IMR-90 (cell line): ENCODE results near the gene PDE6B. TPM values are rescaled to one million over a fixed set of nuclear protein-coding genes. Genes with fewer than 3 reads are reported as not detected.

Source experiments
- ATAC-seq: fragments of 200-7000 bp; cut with Tn5 transposase; 2 replicates; pipeline ENCODE4 v1.9.1; 2020; ENCODE audit warnings: low read depth, mild to moderate bottlenecking, moderate library complexity
- BruUV-seq: library from RNA; stranded (reverse); fragments of 400-500 nt; replicated peaks from 2 replicates; lab custom pipeline; 2021; lab: Mats Ljungman, UMichigan
- CTCF ChIA-PET: fragments of 300-600 bp; formaldehyde crosslinking; extraction: SDS; loops from one replicate; lab custom pipeline; 2021; ENCODE audit warnings: antibody characterized with exemption; lab: Yijun Ruan, JAX
- POLR2A ChIA-PET: fragments of 300-600 bp; sonication (Branson Sonifier 250); formaldehyde crosslinking; loops from one replicate; lab custom pipeline; 2022; ENCODE audit warnings: antibody characterized with exemption; ENCODE audit not compliant: unreplicated experiment; lab: Charles Lee
- DNase-seq: peaks from one replicate; pipeline ENCODE4 v3.0.0; 2013
- H2AFZ ChIP-seq: replicated peaks from 2 replicates; pipeline ENCODE3; 2013; ENCODE audit warnings: low read length, mild to moderate bottlenecking; ENCODE audit not compliant: poor library complexity
- H2AK5ac ChIP-seq: 2 replicates; pipeline ENCODE4 v1.6.1; 2013; ENCODE audit warnings: low read depth, low read length, inconsistent platforms
- H2AK9ac ChIP-seq: replicated peaks from 2 replicates; pipeline ENCODE3; 2013; ENCODE audit warnings: mild to moderate bottlenecking, low read depth, low read length, moderate library complexity; ENCODE audit not compliant: poor library complexity
- H2BK120ac ChIP-seq: 2 replicates; pipeline ENCODE4 v1.6.1; 2013; ENCODE audit warnings: low read depth, low read length, inconsistent platforms
- H2BK15ac ChIP-seq: 3 replicates; pipeline ENCODE4 v1.6.1; 2013; ENCODE audit warnings: low read depth, low read length, inconsistent platforms
- H2BK20ac ChIP-seq: 2 replicates; pipeline ENCODE4 v1.6.1; 2013; ENCODE audit warnings: low read depth, mild to moderate bottlenecking, inconsistent platforms, low read length, moderate library complexity
- H2BK5ac ChIP-seq: 2 replicates; pipeline ENCODE4 v1.6.1; 2013; ENCODE audit warnings: mild to moderate bottlenecking, low read depth, low read length, inconsistent platforms; ENCODE audit not compliant: poor library complexity, severe bottlenecking
- H3K14ac ChIP-seq: replicated peaks from 2 replicates; pipeline ENCODE4 v1.6.1; 2013; ENCODE audit warnings: low read depth, low read length, inconsistent platforms
- H3K18ac ChIP-seq: 2 replicates; pipeline ENCODE4 v1.6.1; 2013; ENCODE audit warnings: low read depth, low read length, control low read depth
- H3K23ac ChIP-seq: 2 replicates; pipeline ENCODE4 v1.6.1; 2013; ENCODE audit warnings: low read depth, low read length, inconsistent platforms
- H3K27ac ChIP-seq: 2 replicates; pipeline ENCODE4 v1.5.1; 2013; ENCODE audit warnings: mild to moderate bottlenecking, control low read depth, low read length; ENCODE audit not compliant: insufficient read depth
- H3K27me3 ChIP-seq: 2 replicates; pipeline ENCODE4 v1.6.1; 2013; ENCODE audit warnings: low read length; ENCODE audit not compliant: control insufficient read depth, insufficient read depth
- H3K36me3 ChIP-seq: 2 replicates; pipeline ENCODE4 v1.6.1; 2013; ENCODE audit warnings: low read length, mixed read lengths; ENCODE audit not compliant: control insufficient read depth, insufficient read depth
- H3K4ac ChIP-seq: 2 replicates; pipeline ENCODE4 v1.6.1; 2013; ENCODE audit warnings: low read depth, low read length, inconsistent platforms
- H3K4me1 ChIP-seq: 2 replicates; pipeline ENCODE4 v1.6.1; 2013; ENCODE audit warnings: low read length, mixed read lengths; ENCODE audit not compliant: control insufficient read depth, insufficient read depth
- H3K4me2 ChIP-seq: 2 replicates; pipeline ENCODE4 v1.6.1; 2013; ENCODE audit warnings: low read depth, mild to moderate bottlenecking, control low read depth, low read length, moderate library complexity
- H3K4me3 ChIP-seq: 2 replicates; pipeline ENCODE4 v1.5.1; 2013; ENCODE audit warnings: low read depth, mild to moderate bottlenecking, control low read depth, low read length, moderate library complexity; ENCODE audit not compliant: insufficient read depth
- H3K56ac ChIP-seq: 2 replicates; pipeline ENCODE4 v1.6.1; 2013; ENCODE audit warnings: low read length, inconsistent platforms; ENCODE audit not compliant: insufficient read depth; ENCODE audit errors: extremely low read depth
- H3K79me1 ChIP-seq, 2 experiments: 2 replicates each; pipeline ENCODE4 v1.6.1; 2013; ENCODE audit warnings: low read length in 2 of 2, inconsistent platforms in 1 of 2, low read depth in 1 of 2
- H3K9ac ChIP-seq: 2 replicates; pipeline ENCODE4 v1.6.1; 2013; ENCODE audit warnings: low read depth, low read length, control low read depth
- H3K9me1 ChIP-seq: 2 replicates; pipeline ENCODE4 v1.6.1; 2013; ENCODE audit warnings: low read length, inconsistent platforms; ENCODE audit not compliant: insufficient read depth
- H3K9me3 ChIP-seq: 2 replicates; pipeline ENCODE4 v1.6.1; 2013; ENCODE audit warnings: low read length; ENCODE audit not compliant: control insufficient read depth, insufficient read depth
- H4K20me1 ChIP-seq: 2 replicates; pipeline ENCODE4 v1.6.1; 2013; ENCODE audit warnings: low read length, inconsistent platforms; ENCODE audit not compliant: insufficient read depth
- H4K5ac ChIP-seq: 2 replicates; pipeline ENCODE4 v1.6.1; 2013; ENCODE audit warnings: mild to moderate bottlenecking, low read depth, low read length, control low read depth
- H4K8ac ChIP-seq, 2 experiments: 2 replicates each; pipeline ENCODE4 v1.6.1; 2013; ENCODE audit warnings: low read depth in 2 of 2, low read length in 2 of 2, control low read depth in 1 of 2, inconsistent platforms in 1 of 2
- H4K91ac ChIP-seq: 2 replicates; pipeline ENCODE4 v1.6.1; 2013; ENCODE audit warnings: low read depth, low read length, inconsistent platforms; ENCODE audit not compliant: insufficient read depth
- BHLHE40 ChIP-seq: fragments of 150-350 bp; IDR thresholded peaks from 2 replicates; pipeline ENCODE4 v1.6.1; 2016; ENCODE audit warnings: mild to moderate bottlenecking, low read depth, low read length
- CEBPB ChIP-seq: IDR thresholded peaks from 2 replicates; pipeline ENCODE4 v1.6.1; 2012; ENCODE audit warnings: low read depth, low read length, improper control_type of control experiment
- CHD1 ChIP-seq: IDR thresholded peaks from 2 replicates; pipeline ENCODE4 v1.6.1; 2012; ENCODE audit warnings: low read depth, low read length, improper control_type of control experiment
- ELK1 ChIP-seq: fragments of 150-350 bp; IDR thresholded peaks from 2 replicates; pipeline ENCODE4 v1.6.1; 2016; ENCODE audit warnings: low read depth, mild to moderate bottlenecking, low read length, moderate library complexity, borderline replicate concordance
- FOS ChIP-seq: fragments of 150-350 bp; IDR thresholded peaks from 2 replicates; pipeline ENCODE4 v1.6.1; 2016; ENCODE audit warnings: low read depth, low read length
- MAFK ChIP-seq: IDR thresholded peaks from 2 replicates; pipeline ENCODE4 v1.6.1; 2012; ENCODE audit warnings: low read depth, low read length, improper control_type of control experiment
- MXI1 ChIP-seq: IDR thresholded peaks from 2 replicates; pipeline ENCODE4 v1.6.1; 2012; ENCODE audit warnings: low read depth, mild to moderate bottlenecking, low read length, moderate library complexity, borderline replicate concordance
- NFE2L2 ChIP-seq: fragments of 150-350 bp; IDR thresholded peaks from 2 replicates; pipeline ENCODE4 v1.6.1; 2016; ENCODE audit warnings: low read depth, mild to moderate bottlenecking, low read length
- POLR2A ChIP-seq: IDR thresholded peaks from 2 replicates; pipeline ENCODE4 v1.6.1; 2012; ENCODE audit warnings: mild to moderate bottlenecking, low read depth, low read length
- RAD21 ChIP-seq: IDR thresholded peaks from 2 replicates; pipeline ENCODE4 v1.6.1; 2012; ENCODE audit warnings: low read length, improper control_type of control experiment
- RCOR1 ChIP-seq: IDR thresholded peaks from 2 replicates; pipeline ENCODE4 v1.6.1; 2012; ENCODE audit warnings: mild to moderate bottlenecking, low read length, improper control_type of control experiment; ENCODE audit not compliant: insufficient replicate concordance
- RFX5 ChIP-seq: IDR thresholded peaks from 2 replicates; pipeline ENCODE4 v1.8.0; 2012; ENCODE audit warnings: low read depth, mild to moderate bottlenecking, low read length, moderate library complexity
- SMC3 ChIP-seq: fragments of 150-350 bp; IDR thresholded peaks from 2 replicates; pipeline ENCODE4 v1.6.1; 2016; ENCODE audit warnings: low read depth, mild to moderate bottlenecking, antibody characterized with exemption, low read length, moderate library complexity
- WGBS, 2 experiments: methylation state at CpG; one replicate each; pipeline versions ENCODE4 v1.1.5 to v1.1.7; 2013; ENCODE audit warnings: missing lambda C conversion rate in 2 of 2; ENCODE audit not compliant: insufficient read length in 1 of 2; ENCODE audit errors: extremely low coverage in 2 of 2; 5-methylcytosine and 5-hydroxymethylcytosine counted together
- dilution Hi-C: fragments of 300-500 bp; cut with HindIII; formaldehyde crosslinking; loops from one replicate; pipeline ENCODE4 v1.14.3; 2018; ENCODE audit warnings: low sequenced_read_pairs; ENCODE audit not compliant: unreplicated experiment
- in situ Hi-C: fragments of 300-500 bp; cut with MboI; formaldehyde crosslinking; loops from 3 replicates; pipeline ENCODE4 v1.14.3; 2019; ENCODE audit warnings: low sequenced_read_pairs, inconsistent platforms, mixed read lengths
- intact Hi-C: fragments of 100-400 bp; cut with micrococcal nuclease; formaldehyde crosslinking; loops from 2 replicates; pipeline ENCODE4 v1.10.0; 2022
- polyA plus RNA-seq, 3 experiments: library from polyadenylated mRNA; depleted of rRNA; stranded (reverse); fragments of >200 nt; gene quantifications; 2 replicates each; pipeline ENCODE4 v1.2.3, GENCODE V29; 2012; ENCODE audit warnings: low replicate concordance in 1 of 3
- total RNA-seq: library from RNA; depleted of rRNA; stranded (reverse); fragments of >200 nt; gene quantifications from 2 replicates; pipeline ENCODE4 v1.2.3, GENCODE V29; 2012
- TF ChIP-seq, protein P1 (sequence below): conservative IDR thresholded peaks from 2 replicates; pipeline ENCODE4 v1.5.1; 2012; ENCODE audit warnings: mild to moderate bottlenecking, low read depth, low read length, improper control_type of control experiment
- TF ChIP-seq, protein P2 (sequence below): fragments of 150-350 bp; IDR thresholded peaks from 2 replicates; pipeline ENCODE4 v1.6.1; 2017; ENCODE audit warnings: mild to moderate bottlenecking, antibody characterized with exemption, low read length, low read depth

PDE6B gene
- total and polyA plus RNA-seq, 2 of the 4 experiments (the other 2 are of a cell fraction), result under 0.01 TPM; not detected in 1

DNA sequence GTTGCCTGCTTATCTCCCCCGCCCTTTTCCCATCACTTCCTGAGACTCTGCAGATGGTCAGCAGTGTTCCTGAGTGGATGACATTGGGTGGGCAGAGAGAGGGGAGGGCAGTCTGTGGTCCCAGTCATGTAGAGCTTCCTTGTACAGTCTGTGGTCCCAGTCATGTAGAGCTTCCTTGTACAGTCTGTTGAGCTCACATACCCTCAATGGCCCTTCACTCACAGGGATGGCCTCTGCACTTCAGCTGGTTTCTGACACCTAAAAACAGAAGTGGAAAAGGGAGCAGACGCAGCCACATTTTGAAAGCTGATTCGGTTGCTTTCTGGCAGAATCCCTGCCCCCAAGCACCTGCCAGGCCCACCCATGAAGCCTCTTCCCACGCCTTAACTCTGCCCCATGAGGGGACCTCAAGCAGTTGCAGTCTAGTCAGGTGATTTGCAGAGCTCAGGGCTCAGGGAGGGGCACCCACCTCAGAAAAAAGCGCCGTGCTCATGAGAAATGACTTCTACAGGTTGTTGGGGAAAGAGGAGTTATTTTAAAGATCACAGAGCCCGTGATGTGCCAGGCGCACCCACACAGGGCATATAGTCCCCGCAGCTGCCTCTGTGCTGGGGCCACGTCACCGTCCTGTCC, 45.7 kb upstream of the PDE6B start:
- H2BK20ac ChIP-seq, result no peak overlapping the region
- no peak overlapping the region for H3K14ac ChIP-seq
- no peaks in the 10 kb centered on the region for H3K36me3 ChIP-seq
- no peak overlapping the region for H3K4ac ChIP-seq
- no peak overlapping the region for H4K91ac ChIP-seq
- H4K20me1 ChIP-seq, result no peaks in the 10 kb centered on the region
- peaks cover 41% of the 10 kb centered on the region for H3K27me3 ChIP-seq
- ATAC-seq, result no peak
- H3K56ac ChIP-seq, result no peak overlapping the region
- no TSS peak for BruUV-seq
- no peak overlapping the region for H4K5ac ChIP-seq
- no peak overlapping the region for H4K8ac ChIP-seq
- H3K4me2 ChIP-seq, result no peak overlapping the region
- no peak overlapping the region for H2BK15ac ChIP-seq
- TF ChIP-seq, protein P1, sequence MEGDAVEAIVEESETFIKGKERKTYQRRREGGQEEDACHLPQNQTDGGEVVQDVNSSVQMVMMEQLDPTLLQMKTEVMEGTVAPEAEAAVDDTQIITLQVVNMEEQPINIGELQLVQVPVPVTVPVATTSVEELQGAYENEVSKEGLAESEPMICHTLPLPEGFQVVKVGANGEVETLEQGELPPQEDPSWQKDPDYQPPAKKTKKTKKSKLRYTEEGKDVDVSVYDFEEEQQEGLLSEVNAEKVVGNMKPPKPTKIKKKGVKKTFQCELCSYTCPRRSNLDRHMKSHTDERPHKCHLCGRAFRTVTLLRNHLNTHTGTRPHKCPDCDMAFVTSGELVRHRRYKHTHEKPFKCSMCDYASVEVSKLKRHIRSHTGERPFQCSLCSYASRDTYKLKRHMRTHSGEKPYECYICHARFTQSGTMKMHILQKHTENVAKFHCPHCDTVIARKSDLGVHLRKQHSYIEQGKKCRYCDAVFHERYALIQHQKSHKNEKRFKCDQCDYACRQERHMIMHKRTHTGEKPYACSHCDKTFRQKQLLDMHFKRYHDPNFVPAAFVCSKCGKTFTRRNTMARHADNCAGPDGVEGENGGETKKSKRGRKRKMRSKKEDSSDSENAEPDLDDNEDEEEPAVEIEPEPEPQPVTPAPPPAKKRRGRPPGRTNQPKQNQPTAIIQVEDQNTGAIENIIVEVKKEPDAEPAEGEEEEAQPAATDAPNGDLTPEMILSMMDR, result no peak
- TF ChIP-seq RAD21, result no peak
- TF ChIP-seq, protein P2, sequence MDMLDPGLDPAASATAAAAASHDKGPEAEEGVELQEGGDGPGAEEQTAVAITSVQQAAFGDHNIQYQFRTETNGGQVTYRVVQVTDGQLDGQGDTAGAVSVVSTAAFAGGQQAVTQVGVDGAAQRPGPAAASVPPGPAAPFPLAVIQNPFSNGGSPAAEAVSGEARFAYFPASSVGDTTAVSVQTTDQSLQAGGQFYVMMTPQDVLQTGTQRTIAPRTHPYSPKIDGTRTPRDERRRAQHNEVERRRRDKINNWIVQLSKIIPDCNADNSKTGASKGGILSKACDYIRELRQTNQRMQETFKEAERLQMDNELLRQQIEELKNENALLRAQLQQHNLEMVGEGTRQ, result no peak
- no peak for TF ChIP-seq BHLHE40
- TF ChIP-seq RCOR1, result no peak
- no peak for TF ChIP-seq MAFK
- no peak for TF ChIP-seq SMC3
- TF ChIP-seq NFE2L2, result no peak
- TF ChIP-seq ELK1, result no peak
- no peak for TF ChIP-seq MXI1
- TF ChIP-seq RFX5, result no peak
- no peak for TF ChIP-seq CHD1
- no peak for TF ChIP-seq CEBPB
- no peak for TF ChIP-seq POLR2A
- no peak for TF ChIP-seq FOS
- no peaks in the 10 kb centered on the region for H3K9me1 ChIP-seq
- intact Hi-C loops, result no loop called here
- no peak overlapping the region for H2BK5ac ChIP-seq
- H3K23ac ChIP-seq, result no peak overlapping the region
- H3K9ac ChIP-seq, result no peak overlapping the region
- H3K79me1 ChIP-seq, result no peaks in the 10 kb centered on the region
- in situ Hi-C loops, result no loop called here
- no peak overlapping the region for H2AK5ac ChIP-seq
- dilution Hi-C loops, result no loop called here
- no peak overlapping the region for H2AK9ac ChIP-seq
- WGBS, 2 experiments, result 37% methylated on average over 7 of the region's 11 CpGs; no CpG with 5 or more reads in 1 of the 2 experiments
- H3K9me3 ChIP-seq, result no peaks in the 10 kb centered on the region
- no peak overlapping the region for H2BK120ac ChIP-seq
- ChIA-PET POLR2A (no interaction called here), CTCF (no interaction called here)
- no peaks in the 10 kb centered on the region; the same call in 1 of the 2 replicates for H3K4me1 ChIP-seq
- no peak overlapping the region for H3K18ac ChIP-seq
- H3K27ac ChIP-seq, result no peak overlapping the region
- no peak overlapping the region for H3K4me3 ChIP-seq
- DNase-seq, result no peak
- H2AFZ ChIP-seq, result no peak overlapping the region
